Astrocyte (in vitro differentiated cells and primary cell): ENCODE measurements around the gene TCF7. TPM values are rescaled to one million over a fixed set of nuclear protein-coding genes. Genes with fewer than 3 reads are reported as not detected.

Experiments used
- DNase-seq: peaks from one replicate; pipeline ENCODE4 v3.0.0-alpha.2; 2010; ENCODE audit warnings: low read depth
- FAIRE-seq: peaks from 2 replicates; lab custom pipeline; 2011; peaks lifted over from hg19 to GRCh38; lab: Jason Lieb, UNC
- H2AFZ ChIP-seq: 2 replicates; pipeline ENCODE4 v1.6.0; 2012; ENCODE audit warnings: low read depth, low read length, inconsistent platforms
- H3K27ac ChIP-seq: 2 replicates; pipeline ENCODE4 v1.5.1; 2011; ENCODE audit warnings: low read depth, low read length, inconsistent platforms
- H3K27me3 ChIP-seq: 2 replicates; pipeline ENCODE4 v1.6.0; 2011; ENCODE audit warnings: low read length, inconsistent platforms; ENCODE audit not compliant: insufficient read depth
- H3K36me3 ChIP-seq: 2 replicates; pipeline ENCODE4 v1.5.1; 2011; ENCODE audit warnings: low read length, inconsistent platforms; ENCODE audit not compliant: insufficient read depth
- H3K4me1 ChIP-seq: 2 replicates; pipeline ENCODE4 v1.5.1; 2011; ENCODE audit warnings: low read length, inconsistent platforms; ENCODE audit not compliant: insufficient read depth
- H3K4me2 ChIP-seq: 2 replicates; pipeline ENCODE4 v1.6.0; 2012; ENCODE audit warnings: low read length, inconsistent platforms
- H3K4me3 ChIP-seq: 2 replicates; pipeline ENCODE4 v1.5.1; 2011; ENCODE audit warnings: low read depth, mild to moderate bottlenecking, low read length, inconsistent platforms; ENCODE audit not compliant: insufficient read depth
- H3K79me2 ChIP-seq: 2 replicates; pipeline ENCODE4 v1.6.0; 2012; ENCODE audit warnings: mild to moderate bottlenecking, low read length, inconsistent platforms; ENCODE audit not compliant: insufficient read depth
- H3K9ac ChIP-seq: 2 replicates; pipeline ENCODE4 v1.6.0; 2012; ENCODE audit warnings: mild to moderate bottlenecking, low read length, inconsistent platforms
- H3K9me3 ChIP-seq: 2 replicates; pipeline ENCODE4 v1.5.1; 2012; ENCODE audit warnings: low read depth, mild to moderate bottlenecking, low read length, inconsistent platforms; ENCODE audit not compliant: insufficient read depth
- H4K20me1 ChIP-seq: 2 replicates; pipeline ENCODE4 v1.6.0; 2012; ENCODE audit warnings: low read length, inconsistent platforms; ENCODE audit not compliant: insufficient read depth
- H3K27ac Mint-ChIP-seq: one replicate; pipeline ENCODE4 v1.8.0; 2021; ENCODE audit warnings: mild to moderate bottlenecking, mixed read lengths; ENCODE audit not compliant: unreplicated experiment
- H3K27me3 Mint-ChIP-seq: one replicate; pipeline ENCODE4 v1.8.0; 2021; ENCODE audit warnings: low read depth, mixed read lengths; ENCODE audit not compliant: unreplicated experiment
- H3K36me3 Mint-ChIP-seq: one replicate; pipeline ENCODE4 v1.8.0; 2021; ENCODE audit warnings: low read depth, mixed read lengths; ENCODE audit not compliant: unreplicated experiment
- H3K4me1 Mint-ChIP-seq: one replicate; pipeline ENCODE4 v1.8.0; 2021; ENCODE audit warnings: low read depth, mixed read lengths; ENCODE audit not compliant: unreplicated experiment
- H3K4me3 Mint-ChIP-seq: one replicate; pipeline ENCODE4 v1.8.0; 2021; ENCODE audit warnings: mild to moderate bottlenecking, moderate library complexity, mixed read lengths; ENCODE audit not compliant: unreplicated experiment
- H3K9me3 Mint-ChIP-seq: one replicate; pipeline ENCODE4 v1.8.0; 2021; ENCODE audit warnings: mild to moderate bottlenecking, mixed read lengths; ENCODE audit not compliant: unreplicated experiment
- CTCF ChIP-seq: IDR thresholded peaks from 2 replicates; pipeline ENCODE4 v1.5.1; 2011; ENCODE audit warnings: low read depth, mild to moderate bottlenecking, inconsistent platforms, low read length, moderate library complexity; ENCODE audit not compliant: insufficient read depth
- EZH2 ChIP-seq: IDR thresholded peaks from 2 replicates; pipeline ENCODE4 v1.6.1; 2012; ENCODE audit warnings: mild to moderate bottlenecking, low read length, inconsistent platforms; ENCODE audit not compliant: insufficient read depth
- total RNA-seq: library from RNA; stranded (reverse); gene quantifications from 2 replicates; pipeline ENCODE4 v1.2.1, GENCODE V29; 2021

TCF7 gene
- total RNA-seq, 1 donor from 2014 or later, result 2.6 TPM

GRCh38 chr5:134146651-134147518 lies 32.4 kb downstream of the TCF7 start:
- H3K27ac ChIP-seq, result no peak overlapping the region
- H3K4me3 ChIP-seq, result no peak overlapping the region
- no peak for FAIRE-seq
- no peak for TF ChIP-seq EZH2
- TF ChIP-seq CTCF, result no peak
- peaks cover 90% of the 10 kb centered on the region for H4K20me1 ChIP-seq
- H3K36me3 Mint-ChIP-seq, result peaks cover 23% of the 10 kb centered on the region
- no peak overlapping the region for H3K4me3 Mint-ChIP-seq
- peaks cover 12% of the 10 kb centered on the region for H3K4me1 ChIP-seq
- no peak for DNase-seq
- no peak overlapping the region for H3K4me2 ChIP-seq
- peaks cover 15% of the 10 kb centered on the region for H3K4me1 Mint-ChIP-seq
- H3K79me2 ChIP-seq, result peaks cover 70% of the 10 kb centered on the region
- no peak overlapping the region for H2AFZ ChIP-seq
- no peaks in the 10 kb centered on the region for H3K9me3 ChIP-seq
- H3K27ac Mint-ChIP-seq, result no peak overlapping the region
- no peaks in the 10 kb centered on the region for H3K9me3 Mint-ChIP-seq
- no peaks in the 10 kb centered on the region for H3K27me3 ChIP-seq
- no peak overlapping the region for H3K9ac ChIP-seq
- peaks cover 48% of the 10 kb centered on the region for H3K36me3 ChIP-seq
- no peaks in the 10 kb centered on the region for H3K27me3 Mint-ChIP-seq

- no peaks in the 10 kb centered on the region for H3K9me3 Mint-ChIP-seq
- peaks cover 18% of the 10 kb centered on the region for H3K4me1 Mint-ChIP-seq
- H3K4me1 ChIP-seq, result peaks cover 12% of the 10 kb centered on the region
- H3K36me3 ChIP-seq, result peaks cover 56% of the 10 kb centered on the region
- DNase-seq (no peak), FAIRE-seq (no peak)
- H3K79me2 ChIP-seq, result peaks cover 69% of the 10 kb centered on the region
- no peak overlapping the region for H3K27ac ChIP-seq
- H2AFZ ChIP-seq, result no peak overlapping the region
- H3K9ac ChIP-seq, result no peak overlapping the region
- H3K27ac Mint-ChIP-seq, result no peak overlapping the region
- no peaks in the 10 kb centered on the region for H3K27me3 ChIP-seq
- no peak overlapping the region for H3K4me2 ChIP-seq
- H3K4me3 ChIP-seq, result no peak overlapping the region
- peaks cover 23% of the 10 kb centered on the region for H3K36me3 Mint-ChIP-seq
- no peak overlapping the region for H3K4me3 Mint-ChIP-seq
- peaks cover 92% of the 10 kb centered on the region for H4K20me1 ChIP-seq
- TF ChIP-seq CTCF (no peak), EZH2 (no peak)
- H3K9me3 ChIP-seq, result no peaks in the 10 kb centered on the region
- no peaks in the 10 kb centered on the region for H3K27me3 Mint-ChIP-seq
Observed at GRCh38 chr5:134148316-134148715, 33.8 kb downstream of the TCF7 start.

DNA sequence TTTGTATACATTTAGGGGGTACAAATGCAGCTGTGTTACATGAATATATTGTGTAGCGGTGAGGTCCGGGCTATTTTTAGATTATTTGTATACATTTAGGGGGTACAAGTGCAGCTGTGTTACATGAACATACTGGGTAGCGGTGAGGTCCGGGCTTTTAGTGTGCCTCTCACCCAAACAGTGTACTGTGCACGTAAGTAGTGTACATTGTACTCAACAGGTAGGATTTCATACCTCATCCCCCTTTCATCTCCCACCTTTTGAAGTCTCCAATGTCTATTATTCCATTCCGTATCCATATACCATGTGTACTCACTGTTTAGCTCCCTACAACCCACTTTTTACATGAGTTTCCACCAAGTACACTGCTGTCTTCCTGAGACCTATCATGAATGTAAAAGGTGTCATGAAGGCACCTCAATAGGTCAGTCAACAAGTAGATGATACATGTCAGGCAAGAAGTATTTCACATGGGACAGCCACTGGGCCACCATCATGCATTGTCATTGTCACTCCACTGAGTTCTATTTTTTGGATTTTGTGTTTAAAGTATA lies 34.6 kb downstream of the TCF7 start:
- no peak for TF ChIP-seq CTCF
- TF ChIP-seq EZH2, result no peak
- no peaks in the 10 kb centered on the region for H3K9me3 ChIP-seq
- H3K4me1 ChIP-seq, result peaks cover 16% of the 10 kb centered on the region
- H3K27ac ChIP-seq, result no peak overlapping the region
- peaks cover 68% of the 10 kb centered on the region for H3K79me2 ChIP-seq
- no peak for FAIRE-seq
- no peak overlapping the region for H2AFZ ChIP-seq
- peaks cover 91% of the 10 kb centered on the region for H4K20me1 ChIP-seq
- DNase-seq, result no peak
- no peaks in the 10 kb centered on the region for H3K27me3 Mint-ChIP-seq
- no peak overlapping the region for H3K9ac ChIP-seq
- peaks cover 60% of the 10 kb centered on the region for H3K36me3 ChIP-seq
- H3K4me3 ChIP-seq, result no peak overlapping the region
- no peak overlapping the region for H3K4me3 Mint-ChIP-seq
- H3K27ac Mint-ChIP-seq, result no peak overlapping the region
- no peak overlapping the region for H3K4me2 ChIP-seq
- no peaks in the 10 kb centered on the region for H3K27me3 ChIP-seq
- no peaks in the 10 kb centered on the region for H3K9me3 Mint-ChIP-seq
- peaks cover 20% of the 10 kb centered on the region for H3K4me1 Mint-ChIP-seq
- peaks cover 22% of the 10 kb centered on the region for H3K36me3 Mint-ChIP-seq
